GM23338 (cell line): Measurements from ENCODE around the gene DDX31. TPM values are rescaled to one million over a fixed set of nuclear protein-coding genes. Genes with fewer than 3 reads are reported as not detected.

Experiments
- ATAC-seq: fragments of 200-7000 bp; cut with Tn5 transposase; 3 replicates; pipeline ENCODE4 v1.9.1; 2020
- DNase-seq: peaks from one replicate; pipeline ENCODE4 v3.0.0-alpha.2; 2015; ENCODE audit warnings: low spot score
- H2AFZ ChIP-seq: fragments of 200-600 bp; sonication (generic); 2 replicates; pipeline ENCODE4 v1.8.0; 2016; ENCODE audit warnings: antibody characterized with exemption, mild to moderate bottlenecking, moderate library complexity
- H3F3A ChIP-seq: fragments of 200-600 bp; sonication (generic); replicated peaks from 2 replicates; pipeline ENCODE4 v1.8.0; 2017; ENCODE audit warnings: antibody characterized with exemption, mixed run types, low read depth
- H3K27ac ChIP-seq: fragments of 200-600 bp; sonication (generic); 2 replicates; pipeline ENCODE4 v1.6.1; 2016; ENCODE audit warnings: low read depth
- H3K27me3 ChIP-seq: fragments of 200-600 bp; sonication (generic); 2 replicates; pipeline ENCODE4 v1.8.0; 2016; ENCODE audit warnings: mild to moderate bottlenecking, mixed run types, moderate library complexity; ENCODE audit not compliant: insufficient read depth
- H3K36me3 ChIP-seq: fragments of 200-600 bp; sonication (generic); 2 replicates; pipeline ENCODE4 v1.8.0; 2016; ENCODE audit warnings: mild to moderate bottlenecking; ENCODE audit not compliant: insufficient read depth
- H3K4me1 ChIP-seq: fragments of 200-600 bp; sonication (generic); 2 replicates; pipeline ENCODE4 v1.8.0; 2016; ENCODE audit warnings: mild to moderate bottlenecking, moderate library complexity; ENCODE audit not compliant: insufficient read depth
- H3K4me2 ChIP-seq: fragments of 200-600 bp; sonication (generic); 2 replicates; pipeline ENCODE4 v1.7.1; 2017; ENCODE audit warnings: mixed run types
- H3K4me3 ChIP-seq: fragments of 200-600 bp; sonication (generic); 2 replicates; pipeline ENCODE4 v1.6.1; 2016; ENCODE audit warnings: mixed run types
- H3K79me2 ChIP-seq: fragments of 200-600 bp; sonication (generic); replicated peaks from 2 replicates; pipeline ENCODE4 v1.8.0; 2017; ENCODE audit warnings: mild to moderate bottlenecking; ENCODE audit not compliant: insufficient read depth
- H3K9me2 ChIP-seq: fragments of 200-600 bp; sonication (generic); 2 replicates; pipeline ENCODE4 v1.8.0; 2017; ENCODE audit not compliant: insufficient read depth
- H4K20me1 ChIP-seq: fragments of 200-600 bp; sonication (generic); replicated peaks from 2 replicates; pipeline ENCODE4 v1.8.0; 2017; ENCODE audit warnings: mild to moderate bottlenecking; ENCODE audit not compliant: insufficient read depth
- H3K27ac Mint-ChIP-seq: 2 replicates; pipeline ENCODE4 v1.8.0; 2020; ENCODE audit warnings: inconsistent platforms, mild to moderate bottlenecking, moderate library complexity, mixed read lengths
- H3K27me3 Mint-ChIP-seq: 3 replicates; pipeline ENCODE4 v1.8.0; 2022; ENCODE audit warnings: low read depth, mild to moderate bottlenecking, moderate library complexity, mixed read lengths, inconsistent platforms; ENCODE audit not compliant: insufficient read depth, poor library complexity
- H3K36me3 Mint-ChIP-seq: 3 replicates; pipeline ENCODE4 v1.8.0; 2021; ENCODE audit warnings: low read depth, mild to moderate bottlenecking, inconsistent platforms, moderate library complexity, mixed read lengths
- H3K4me1 Mint-ChIP-seq: 3 replicates; pipeline ENCODE4 v1.8.0; 2020; ENCODE audit warnings: mild to moderate bottlenecking, inconsistent platforms, mixed read lengths
- H3K4me3 Mint-ChIP-seq: 3 replicates; pipeline ENCODE4 v1.8.0; 2021; ENCODE audit warnings: moderate library complexity, mild to moderate bottlenecking, inconsistent platforms, mixed read lengths
- H3K9me3 Mint-ChIP-seq: 3 replicates; pipeline ENCODE4 v1.8.0; 2020; ENCODE audit warnings: moderate library complexity, mild to moderate bottlenecking, inconsistent platforms, mixed read lengths
- CREB1 ChIP-seq: fragments of 250-450 bp; sonication (Bioruptor Pico); IDR thresholded peaks from 2 replicates; pipeline ENCODE4 v1.5.0; 2020; ENCODE audit warnings: low read depth, mild to moderate bottlenecking, moderate library complexity
- CTCF ChIP-seq, 2 experiments: fragments of 200-600 bp in 1 of 2; sonication (generic) in 1 of 2; conservative IDR thresholded peaks; 2 replicates each; pipeline versions ENCODE4 v1.5.1 to v1.6.1; 2016 to 2017; ENCODE audit warnings: antibody characterized with exemption in 2 of 2, low read depth in 2 of 2, mild to moderate bottlenecking in 2 of 2, moderate library complexity in 1 of 2
- ETS1 ChIP-seq: IDR thresholded peaks from 2 replicates; pipeline ENCODE4 v1.6.1; 2016; ENCODE audit warnings: antibody characterized with exemption
- EZH2 ChIP-seq: fragments of 200-600 bp; sonication (generic); IDR thresholded peaks from one replicate; pipeline ENCODE4 v1.8.0; 2017; ENCODE audit warnings: antibody characterized with exemption, mild to moderate bottlenecking, low read depth; ENCODE audit not compliant: unreplicated experiment
- EZH2phosphoT487 ChIP-seq: fragments of 200-600 bp; sonication (generic); IDR thresholded peaks from one replicate; pipeline ENCODE4 v1.8.1; 2018; ENCODE audit warnings: antibody characterized with exemption; ENCODE audit not compliant: unreplicated experiment
- JUNB ChIP-seq: IDR thresholded peaks from one replicate; pipeline ENCODE4 v1.6.1; 2016; ENCODE audit warnings: antibody characterized with exemption; ENCODE audit not compliant: unreplicated experiment
- NANOG ChIP-seq: IDR thresholded peaks from 2 replicates; pipeline ENCODE4 v1.6.1; 2016; ENCODE audit warnings: antibody characterized with exemption, borderline replicate concordance
- STAT1 ChIP-seq: IDR thresholded peaks from one replicate; pipeline ENCODE4 v1.6.1; 2016; ENCODE audit warnings: antibody characterized with exemption; ENCODE audit not compliant: unreplicated experiment
- ZNF114 ChIP-seq: fragments of 250-450 bp; sonication (Bioruptor Pico); IDR thresholded peaks from 2 replicates; pipeline ENCODE4 v1.5.0; 2020; ENCODE audit warnings: mild to moderate bottlenecking, moderate library complexity
- ZNF331 ChIP-seq: fragments of 250-450 bp; sonication (Bioruptor Pico); IDR thresholded peaks from 2 replicates; pipeline ENCODE4 v1.5.0; 2020; ENCODE audit warnings: low read depth, mild to moderate bottlenecking, moderate library complexity
- ZNF462 ChIP-seq: fragments of 250-450 bp; sonication (Bioruptor Pico); IDR thresholded peaks from 2 replicates; pipeline ENCODE4 v1.5.0; 2020; ENCODE audit warnings: mild to moderate bottlenecking, moderate library complexity
- polyA plus RNA-seq: library from polyadenylated mRNA; unstranded; fragments of >200 nt; fragmentation: Nextera tagmentation; extraction: Ambion mirVana; gene quantifications from 2 replicates; pipeline ENCODE4 v1.2.1, GENCODE V29; 2016
- total RNA-seq: library from RNA; depleted of rRNA; stranded (reverse); fragments of >200 nt; shearing (Covaris generic); gene quantifications from 2 replicates; pipeline ENCODE4 v1.2.3, GENCODE V29; 2014

Gene DDX31
- total and polyA plus RNA-seq, 2 experiments from 2014 or later = 14.8 to 23.5 TPM

- peaks cover 47% of the 10 kb centered on the region for H3K4me1 Mint-ChIP-seq
- ATAC-seq = no peak
Measured at GRCh38 chr9:132582786-132583583, 86.8 kb downstream of the DDX31 start.

GRCh38 chr9:132582276-132582785 is 87.5 kb downstream of the DDX31 start, which contains the start of gene BARHL1:
Gene BARHL1, plus strand, starts transcription at chr9:132582606. Its CDS starts 192 bp downstream, at chr9:132582798.
- H3F3A ChIP-seq = 0 out of 2 replicates have a peak, but pooled peaks cover 8% of the 10 kb centered on the region
- ATAC-seq = peak; percentile 75; the same call in 1 of the 3 replicates
- Mint-ChIP-seq H3K27ac (no peak within 1 kb of the TSS), H3K4me1 (peaks cover 46% of the 10 kb centered on the region), H3K36me3 (no peaks in the 10 kb centered on the region), H3K27me3 (peaks cover 99% of the 10 kb centered on the region), H3K4me3 (peak within 1 kb of the TSS; percentile 60), H3K9me3 (peaks cover 3% of the 10 kb centered on the region; the same call in 2 of the 3 replicates)
- no peak within 1 kb of the TSS for H3K27ac ChIP-seq
- no peaks in the 10 kb centered on the region for H3K79me2 ChIP-seq
- H3K36me3 ChIP-seq = no peaks in the 10 kb centered on the region; the same call in 1 of the 2 replicates
- peaks cover 38% of the 10 kb centered on the region for H4K20me1 ChIP-seq
- H3K9me2 ChIP-seq = no peaks in the 10 kb centered on the region
- peak within 1 kb of the TSS; percentile 58 for H3K4me3 ChIP-seq
- H2AFZ ChIP-seq = no peak within 1 kb of the TSS
- peak within 1 kb of the TSS; percentile 87 for H3K4me2 ChIP-seq
- H3K4me1 ChIP-seq = peaks cover 54% of the 10 kb centered on the region
- H3K27me3 ChIP-seq = peaks cover 100% of the 10 kb centered on the region
- no peak for DNase-seq
- TF ChIP-seq ZNF462 (CRISPR knock-in tag) (no peak), STAT1 (no peak), NANOG (no peak), ZNF114 (CRISPR knock-in tag) (no peak), ETS1 (no peak), CTCF (conservative IDR thresholded peaks at IDR 0.05; ENCODE audit: low read depth in 2 of 2) (no peak), CREB1 (CRISPR knock-in tag) (no peak), ZNF331 (CRISPR knock-in tag) (no peak), EZH2 (no peak), JUNB (no peak)

More at GRCh38 chr9:132582786-132583583, 86.8 kb downstream of the DDX31 start:
- H3K36me3 ChIP-seq = no peaks in the 10 kb centered on the region; the same call in 1 of the 2 replicates
- Mint-ChIP-seq H3K9me3 (peaks cover 3% of the 10 kb centered on the region; the same call in 2 of the 3 replicates), H3K4me3 (no peak overlapping the region; the same call in 2 of the 3 replicates), H3K36me3 (no peaks in the 10 kb centered on the region; the same call in 2 of the 3 replicates), H3K27me3 (peaks cover 99% of the 10 kb centered on the region), H3K27ac (no peak overlapping the region)
- peak overlapping the region; percentile 32; the same call in 1 of the 2 replicates for H3K4me3 ChIP-seq
- no peak overlapping the region for H3K27ac ChIP-seq
- H3K79me2 ChIP-seq = no peaks in the 10 kb centered on the region
- 0 out of 2 replicates have a peak, but pooled peaks cover 8% of the 10 kb centered on the region for H3F3A ChIP-seq
- no peak for DNase-seq
- no peaks in the 10 kb centered on the region for H3K9me2 ChIP-seq
- H4K20me1 ChIP-seq = peaks cover 36% of the 10 kb centered on the region
- no peak overlapping the region for H2AFZ ChIP-seq
- H3K4me1 ChIP-seq = peaks cover 54% of the 10 kb centered on the region
- TF ChIP-seq ZNF114 (CRISPR knock-in tag) (no peak), EZH2phosphoT487 (peak; percentile 72), CREB1 (CRISPR knock-in tag) (no peak), EZH2 (peak; percentile 91)
- H3K4me2 ChIP-seq = peak overlapping the region; percentile 48; the same call in 1 of the 2 replicates
- H3K27me3 ChIP-seq = peaks cover 100% of the 10 kb centered on the region
